HepG2 (cell line): ENCODE measurements around the gene PIM3. TPM values are rescaled to one million over a fixed set of nuclear protein-coding genes. Genes with fewer than 3 reads are reported as not detected.

Source experiments
- CENPX ChIP-seq: sonication (generic); formaldehyde crosslinking; IDR thresholded peaks from 2 replicates; pipeline ENCODE4 v1.9.0; 2021; ENCODE audit warnings: mild to moderate bottlenecking, missing genetic modification reagents, moderate library complexity
- EED ChIP-seq: sonication (generic); formaldehyde crosslinking; IDR thresholded peaks from 2 replicates; pipeline ENCODE4 v1.5.0; 2020; ENCODE audit warnings: mild to moderate bottlenecking, missing genetic modification reagents
- GATAD1 ChIP-seq: IDR thresholded peaks from 2 replicates; pipeline ENCODE4 v1.6.1; 2016; ENCODE audit warnings: missing genetic modification reagents, missing compliant biosample characterization
- NAIF1 ChIP-seq: sonication (generic); formaldehyde crosslinking; IDR thresholded peaks from 2 replicates; pipeline ENCODE4 v1.5.0; 2020; ENCODE audit warnings: mild to moderate bottlenecking, missing genetic modification reagents, borderline replicate concordance
- NKX3-1 ChIP-seq: sonication (generic); formaldehyde crosslinking; IDR thresholded peaks from 2 replicates; pipeline ENCODE4 v1.5.0; 2020; ENCODE audit warnings: missing genetic modification reagents
- SETDB1 ChIP-seq: sonication (generic); formaldehyde crosslinking; IDR thresholded peaks from 2 replicates; pipeline ENCODE4 v1.5.1; 2020; ENCODE audit warnings: missing genetic modification reagents, mild to moderate bottlenecking, borderline replicate concordance
- SKI ChIP-seq: fragments of 450-650 bp; IDR thresholded peaks from one replicate; pipeline ENCODE4 v1.6.1; 2018; ENCODE audit warnings: mild to moderate bottlenecking; ENCODE audit not compliant: partially characterized antibody
- ZFP1 ChIP-seq: IDR thresholded peaks from 2 replicates; pipeline ENCODE4 v1.6.1; 2016
- ZNF180 ChIP-seq: sonication (generic); formaldehyde crosslinking; IDR thresholded peaks from 2 replicates; pipeline ENCODE4 v1.4.0; 2020; ENCODE audit warnings: low read depth, missing genetic modification reagents, borderline replicate concordance
- ZNF260 ChIP-seq: sonication (generic); formaldehyde crosslinking; IDR thresholded peaks from 2 replicates; pipeline ENCODE4 v1.4.0; 2020; ENCODE audit warnings: missing genetic modification reagents, low read depth, mild to moderate bottlenecking, borderline replicate concordance
- ZNF572 ChIP-seq: sonication (generic); formaldehyde crosslinking; IDR thresholded peaks from 2 replicates; pipeline ENCODE4 v1.5.1; 2020; ENCODE audit warnings: mild to moderate bottlenecking, missing genetic modification reagents
- ZNF768 ChIP-seq: sonication (generic); formaldehyde crosslinking; IDR thresholded peaks from 2 replicates; pipeline ENCODE4 v1.4.0; 2020; ENCODE audit warnings: missing genetic modification reagents
- polyA plus RNA-seq, 8 experiments: library from polyadenylated mRNA; depleted of rRNA in 3 of 8; stranded (reverse) in 7 of 8; unstranded in 1 of 8; fragments of >200 nt; fragmentation: Illumina TruSeq in 4 of 8; extraction: Trizol in 4 of 8; gene quantifications; 2 replicates each; pipeline versions ENCODE4 v1.2.1 to v1.2.3, GENCODE V29; 2011 to 2016; ENCODE audit warnings: low read depth in 4 of 8, missing spikeins in 1 of 8, mixed read lengths in 1 of 8; ENCODE audit not compliant: insufficient read depth in 1 of 8
- total RNA-seq, 5 experiments: library from RNA; depleted of rRNA; stranded (reverse); fragments of >200 nt; fragmentation: Illumina TruSeq; extraction: Trizol; gene quantifications; 2 replicates each; pipeline ENCODE4 v1.2.3, GENCODE V29; 2016; ENCODE audit warnings: low read depth in 1 of 5
- TF ChIP-seq, protein P1 (sequence below): sonication (generic); formaldehyde crosslinking; conservative IDR thresholded peaks from 2 replicates; pipeline ENCODE4 v1.8.0; 2022; ENCODE audit warnings: missing genetic modification reagents
- TF ChIP-seq, protein P2 (sequence below): IDR thresholded peaks from 2 replicates; pipeline ENCODE4 v1.6.1; 2016; ENCODE audit warnings: low read depth, missing genetic modification reagents, missing compliant biosample characterization
- TF ChIP-seq, protein P3 (sequence below): sonication (generic); formaldehyde crosslinking; IDR thresholded peaks from 2 replicates; pipeline ENCODE4 v1.4.0; 2020; ENCODE audit warnings: missing genetic modification reagents
- TF ChIP-seq, protein P4 (sequence below): sonication (generic); formaldehyde crosslinking; conservative IDR thresholded peaks from 2 replicates; pipeline ENCODE4 v1.4.0; 2020; ENCODE audit warnings: missing genetic modification reagents
- TF ChIP-seq, protein P5 (sequence below): sonication (generic); formaldehyde crosslinking; IDR thresholded peaks from 2 replicates; pipeline ENCODE4 v1.8.0; 2022; ENCODE audit warnings: low read depth, missing genetic modification reagents

Gene PIM3
- total and polyA plus RNA-seq, 2 of the 13 experiments (the other 11 are each of a cell fraction or from before 2014, with no cell fraction given): 21.6 to 31.2 TPM

DNA sequence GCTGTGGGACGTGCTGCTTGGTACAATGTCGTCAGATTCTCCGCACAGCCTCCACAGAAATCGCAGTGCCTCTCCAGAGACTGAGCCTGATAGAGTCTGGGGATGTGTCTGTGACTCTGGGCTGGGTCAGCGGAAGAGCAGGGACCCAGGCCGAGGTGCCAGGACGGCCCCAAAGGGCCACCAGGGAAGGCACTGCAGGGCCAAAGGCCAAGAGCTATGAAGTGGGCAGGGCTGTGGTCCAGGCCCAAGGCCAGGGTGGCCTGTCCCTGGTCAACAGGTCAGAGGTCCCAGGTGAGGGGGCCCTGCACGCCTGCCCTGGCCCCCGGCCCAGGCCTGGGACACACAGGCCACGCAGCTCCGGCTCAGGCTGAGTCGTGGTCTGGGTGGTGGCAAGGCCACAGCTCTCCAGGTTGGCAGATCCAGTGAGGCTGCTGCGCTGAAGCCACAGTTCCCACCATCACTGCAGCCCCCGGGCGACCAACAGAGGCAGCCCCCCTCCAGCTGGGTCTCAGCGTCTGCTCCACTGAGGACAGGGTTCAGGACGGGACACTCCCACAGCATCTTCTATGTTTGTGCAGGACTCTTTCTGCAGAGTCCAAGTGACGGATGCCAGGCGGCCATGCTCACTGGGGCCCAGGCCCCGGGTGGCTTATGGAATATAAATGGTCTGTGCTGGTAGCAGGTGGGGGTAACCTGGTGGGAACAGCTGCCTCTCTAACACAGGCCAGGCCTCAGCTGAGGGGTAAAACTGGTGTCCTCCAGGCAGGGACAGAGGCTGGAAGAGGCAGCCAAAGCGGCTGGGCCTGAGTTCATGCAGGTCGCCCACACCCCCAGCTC lies 4.8 kb upstream of the PIM3 start (continued):
- TF ChIP-seq, protein P1, sequence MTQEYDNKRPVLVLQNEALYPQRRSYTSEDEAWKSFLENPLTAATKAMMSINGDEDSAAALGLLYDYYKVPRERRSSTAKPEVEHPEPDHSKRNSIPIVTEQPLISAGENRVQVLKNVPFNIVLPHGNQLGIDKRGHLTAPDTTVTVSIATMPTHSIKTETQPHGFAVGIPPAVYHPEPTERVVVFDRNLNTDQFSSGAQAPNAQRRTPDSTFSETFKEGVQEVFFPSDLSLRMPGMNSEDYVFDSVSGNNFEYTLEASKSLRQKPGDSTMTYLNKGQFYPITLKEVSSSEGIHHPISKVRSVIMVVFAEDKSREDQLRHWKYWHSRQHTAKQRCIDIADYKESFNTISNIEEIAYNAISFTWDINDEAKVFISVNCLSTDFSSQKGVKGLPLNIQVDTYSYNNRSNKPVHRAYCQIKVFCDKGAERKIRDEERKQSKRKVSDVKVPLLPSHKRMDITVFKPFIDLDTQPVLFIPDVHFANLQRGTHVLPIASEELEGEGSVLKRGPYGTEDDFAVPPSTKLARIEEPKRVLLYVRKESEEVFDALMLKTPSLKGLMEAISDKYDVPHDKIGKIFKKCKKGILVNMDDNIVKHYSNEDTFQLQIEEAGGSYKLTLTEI (CRISPR knock-in tag): no peak
- TF ChIP-seq ZNF260 (no peak), ZFP1 (CRISPR knock-in tag) (no peak), SKI (no peak), ZNF180 (CRISPR knock-in tag) (no peak), ZNF768 (no peak), ZNF572 (CRISPR knock-in tag) (no peak), CENPX (CRISPR knock-in tag) (no peak), EED (peak; percentile 59; the same call in 1 of the 2 replicates), SETDB1 (no peak), NAIF1 (no peak), NKX3-1 (CRISPR knock-in tag) (no peak), GATAD1 (no peak)
- TF ChIP-seq, protein P2, sequence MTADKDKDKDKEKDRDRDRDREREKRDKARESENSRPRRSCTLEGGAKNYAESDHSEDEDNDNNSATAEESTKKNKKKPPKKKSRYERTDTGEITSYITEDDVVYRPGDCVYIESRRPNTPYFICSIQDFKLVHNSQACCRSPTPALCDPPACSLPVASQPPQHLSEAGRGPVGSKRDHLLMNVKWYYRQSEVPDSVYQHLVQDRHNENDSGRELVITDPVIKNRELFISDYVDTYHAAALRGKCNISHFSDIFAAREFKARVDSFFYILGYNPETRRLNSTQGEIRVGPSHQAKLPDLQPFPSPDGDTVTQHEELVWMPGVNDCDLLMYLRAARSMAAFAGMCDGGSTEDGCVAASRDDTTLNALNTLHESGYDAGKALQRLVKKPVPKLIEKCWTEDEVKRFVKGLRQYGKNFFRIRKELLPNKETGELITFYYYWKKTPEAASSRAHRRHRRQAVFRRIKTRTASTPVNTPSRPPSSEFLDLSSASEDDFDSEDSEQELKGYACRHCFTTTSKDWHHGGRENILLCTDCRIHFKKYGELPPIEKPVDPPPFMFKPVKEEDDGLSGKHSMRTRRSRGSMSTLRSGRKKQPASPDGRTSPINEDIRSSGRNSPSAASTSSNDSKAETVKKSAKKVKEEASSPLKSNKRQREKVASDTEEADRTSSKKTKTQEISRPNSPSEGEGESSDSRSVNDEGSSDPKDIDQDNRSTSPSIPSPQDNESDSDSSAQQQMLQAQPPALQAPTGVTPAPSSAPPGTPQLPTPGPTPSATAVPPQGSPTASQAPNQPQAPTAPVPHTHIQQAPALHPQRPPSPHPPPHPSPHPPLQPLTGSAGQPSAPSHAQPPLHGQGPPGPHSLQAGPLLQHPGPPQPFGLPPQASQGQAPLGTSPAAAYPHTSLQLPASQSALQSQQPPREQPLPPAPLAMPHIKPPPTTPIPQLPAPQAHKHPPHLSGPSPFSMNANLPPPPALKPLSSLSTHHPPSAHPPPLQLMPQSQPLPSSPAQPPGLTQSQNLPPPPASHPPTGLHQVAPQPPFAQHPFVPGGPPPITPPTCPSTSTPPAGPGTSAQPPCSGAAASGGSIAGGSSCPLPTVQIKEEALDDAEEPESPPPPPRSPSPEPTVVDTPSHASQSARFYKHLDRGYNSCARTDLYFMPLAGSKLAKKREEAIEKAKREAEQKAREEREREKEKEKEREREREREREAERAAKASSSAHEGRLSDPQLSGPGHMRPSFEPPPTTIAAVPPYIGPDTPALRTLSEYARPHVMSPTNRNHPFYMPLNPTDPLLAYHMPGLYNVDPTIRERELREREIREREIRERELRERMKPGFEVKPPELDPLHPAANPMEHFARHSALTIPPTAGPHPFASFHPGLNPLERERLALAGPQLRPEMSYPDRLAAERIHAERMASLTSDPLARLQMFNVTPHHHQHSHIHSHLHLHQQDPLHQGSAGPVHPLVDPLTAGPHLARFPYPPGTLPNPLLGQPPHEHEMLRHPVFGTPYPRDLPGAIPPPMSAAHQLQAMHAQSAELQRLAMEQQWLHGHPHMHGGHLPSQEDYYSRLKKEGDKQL (CRISPR knock-in tag): no peak
- TF ChIP-seq, protein P3, sequence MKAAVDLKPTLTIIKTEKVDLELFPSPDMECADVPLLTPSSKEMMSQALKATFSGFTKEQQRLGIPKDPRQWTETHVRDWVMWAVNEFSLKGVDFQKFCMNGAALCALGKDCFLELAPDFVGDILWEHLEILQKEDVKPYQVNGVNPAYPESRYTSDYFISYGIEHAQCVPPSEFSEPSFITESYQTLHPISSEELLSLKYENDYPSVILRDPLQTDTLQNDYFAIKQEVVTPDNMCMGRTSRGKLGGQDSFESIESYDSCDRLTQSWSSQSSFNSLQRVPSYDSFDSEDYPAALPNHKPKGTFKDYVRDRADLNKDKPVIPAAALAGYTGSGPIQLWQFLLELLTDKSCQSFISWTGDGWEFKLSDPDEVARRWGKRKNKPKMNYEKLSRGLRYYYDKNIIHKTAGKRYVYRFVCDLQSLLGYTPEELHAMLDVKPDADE: no peak
- TF ChIP-seq, protein P4, sequence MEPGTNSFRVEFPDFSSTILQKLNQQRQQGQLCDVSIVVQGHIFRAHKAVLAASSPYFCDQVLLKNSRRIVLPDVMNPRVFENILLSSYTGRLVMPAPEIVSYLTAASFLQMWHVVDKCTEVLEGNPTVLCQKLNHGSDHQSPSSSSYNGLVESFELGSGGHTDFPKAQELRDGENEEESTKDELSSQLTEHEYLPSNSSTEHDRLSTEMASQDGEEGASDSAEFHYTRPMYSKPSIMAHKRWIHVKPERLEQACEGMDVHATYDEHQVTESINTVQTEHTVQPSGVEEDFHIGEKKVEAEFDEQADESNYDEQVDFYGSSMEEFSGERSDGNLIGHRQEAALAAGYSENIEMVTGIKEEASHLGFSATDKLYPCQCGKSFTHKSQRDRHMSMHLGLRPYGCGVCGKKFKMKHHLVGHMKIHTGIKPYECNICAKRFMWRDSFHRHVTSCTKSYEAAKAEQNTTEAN (CRISPR knock-in tag): no peak; the same call in 1 of the 2 replicates
- TF ChIP-seq, protein P5, sequence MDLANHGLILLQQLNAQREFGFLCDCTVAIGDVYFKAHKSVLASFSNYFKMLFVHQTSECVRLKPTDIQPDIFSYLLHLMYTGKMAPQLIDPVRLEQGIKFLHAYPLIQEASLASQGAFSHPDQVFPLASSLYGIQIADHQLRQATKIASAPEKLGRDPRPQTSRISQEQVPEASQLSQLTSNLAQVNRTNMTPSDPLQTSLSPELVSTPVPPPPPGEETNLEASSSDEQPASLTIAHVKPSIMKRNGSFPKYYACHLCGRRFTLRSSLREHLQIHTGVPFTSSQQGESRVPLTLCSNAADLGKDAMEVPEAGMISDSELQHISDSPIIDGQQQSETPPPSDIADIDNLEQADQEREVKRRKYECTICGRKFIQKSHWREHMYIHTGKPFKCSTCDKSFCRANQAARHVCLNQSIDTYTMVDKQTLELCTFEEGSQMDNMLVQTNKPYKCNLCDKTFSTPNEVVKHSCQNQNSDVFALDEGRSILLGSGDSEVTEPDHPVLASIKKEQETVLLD (CRISPR knock-in tag): no peak
